Measurements from ENCODE around the gene MAFF.

DNA sequence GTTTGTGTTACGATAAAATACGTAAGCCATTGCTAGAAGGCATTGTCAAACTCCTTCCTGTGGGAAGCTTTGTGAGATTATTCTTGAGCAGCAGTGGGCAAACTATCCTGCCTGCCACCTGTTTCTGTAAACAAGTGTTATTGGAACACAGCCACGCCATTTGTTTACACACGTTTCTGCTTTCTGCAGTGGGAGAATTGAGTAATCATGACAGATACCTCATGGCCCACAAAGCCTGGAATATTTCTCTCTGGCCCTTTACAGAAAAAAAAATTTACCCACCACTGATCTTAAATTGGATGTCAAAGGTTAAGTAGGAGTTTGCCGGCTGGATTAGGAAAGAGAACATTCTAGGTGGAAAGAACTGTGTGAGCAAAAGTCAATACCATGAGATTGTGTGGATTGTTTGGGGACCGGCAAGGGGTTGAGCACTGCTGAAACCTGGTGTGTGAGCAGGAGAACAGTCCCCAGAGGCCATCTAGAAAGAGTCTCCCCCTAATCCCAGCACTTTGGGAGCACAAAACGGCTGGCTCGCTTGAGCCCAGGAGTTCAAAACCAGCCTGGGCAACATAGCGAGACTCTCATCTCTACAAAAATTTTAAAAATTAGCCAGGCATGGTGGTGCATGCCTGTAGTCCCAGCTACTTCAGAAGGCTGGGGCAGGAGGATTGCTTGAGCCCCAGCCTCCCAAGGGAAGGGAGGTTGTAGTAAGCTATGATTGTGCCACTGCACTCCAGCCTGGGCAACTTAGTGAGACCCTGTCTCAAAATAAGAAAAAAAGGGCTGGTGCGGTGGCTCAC is 14.2 kb upstream of the MAFF start:
- TF ChIP-seq NRF1 (IDR thresholded peaks at IDR 0.05; ENCODE audit: low read depth, low read length) (no peak), FOXM1 (IDR thresholded peaks at IDR 0.05; ENCODE audit: low read depth) (no peak), YY1 (IDR thresholded peaks at IDR 0.05; ENCODE audit: low read depth) (no peak), POLR2AphosphoS5 (IDR thresholded peaks at IDR 0.05; ENCODE audit: low read depth, low read length) (no peak), JUND (IDR thresholded peaks at IDR 0.05) (no peak), EZH2phosphoT487 (IDR thresholded peaks at IDR 0.05; ENCODE audit: borderline replicate concordance, low read depth) (no peak), TAF1 (IDR thresholded peaks at IDR 0.05; ENCODE audit: borderline replicate concordance, low read depth, low read length) (no peak)
- TF ChIP-seq, protein P1, sequence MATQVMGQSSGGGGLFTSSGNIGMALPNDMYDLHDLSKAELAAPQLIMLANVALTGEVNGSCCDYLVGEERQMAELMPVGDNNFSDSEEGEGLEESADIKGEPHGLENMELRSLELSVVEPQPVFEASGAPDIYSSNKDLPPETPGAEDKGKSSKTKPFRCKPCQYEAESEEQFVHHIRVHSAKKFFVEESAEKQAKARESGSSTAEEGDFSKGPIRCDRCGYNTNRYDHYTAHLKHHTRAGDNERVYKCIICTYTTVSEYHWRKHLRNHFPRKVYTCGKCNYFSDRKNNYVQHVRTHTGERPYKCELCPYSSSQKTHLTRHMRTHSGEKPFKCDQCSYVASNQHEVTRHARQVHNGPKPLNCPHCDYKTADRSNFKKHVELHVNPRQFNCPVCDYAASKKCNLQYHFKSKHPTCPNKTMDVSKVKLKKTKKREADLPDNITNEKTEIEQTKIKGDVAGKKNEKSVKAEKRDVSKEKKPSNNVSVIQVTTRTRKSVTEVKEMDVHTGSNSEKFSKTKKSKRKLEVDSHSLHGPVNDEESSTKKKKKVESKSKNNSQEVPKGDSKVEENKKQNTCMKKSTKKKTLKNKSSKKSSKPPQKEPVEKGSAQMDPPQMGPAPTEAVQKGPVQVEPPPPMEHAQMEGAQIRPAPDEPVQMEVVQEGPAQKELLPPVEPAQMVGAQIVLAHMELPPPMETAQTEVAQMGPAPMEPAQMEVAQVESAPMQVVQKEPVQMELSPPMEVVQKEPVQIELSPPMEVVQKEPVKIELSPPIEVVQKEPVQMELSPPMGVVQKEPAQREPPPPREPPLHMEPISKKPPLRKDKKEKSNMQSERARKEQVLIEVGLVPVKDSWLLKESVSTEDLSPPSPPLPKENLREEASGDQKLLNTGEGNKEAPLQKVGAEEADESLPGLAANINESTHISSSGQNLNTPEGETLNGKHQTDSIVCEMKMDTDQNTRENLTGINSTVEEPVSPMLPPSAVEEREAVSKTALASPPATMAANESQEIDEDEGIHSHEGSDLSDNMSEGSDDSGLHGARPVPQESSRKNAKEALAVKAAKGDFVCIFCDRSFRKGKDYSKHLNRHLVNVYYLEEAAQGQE (IDR thresholded peaks at IDR 0.05; ENCODE audit: low read depth, low read length) = no peak
- TF ChIP-seq, protein P2, sequence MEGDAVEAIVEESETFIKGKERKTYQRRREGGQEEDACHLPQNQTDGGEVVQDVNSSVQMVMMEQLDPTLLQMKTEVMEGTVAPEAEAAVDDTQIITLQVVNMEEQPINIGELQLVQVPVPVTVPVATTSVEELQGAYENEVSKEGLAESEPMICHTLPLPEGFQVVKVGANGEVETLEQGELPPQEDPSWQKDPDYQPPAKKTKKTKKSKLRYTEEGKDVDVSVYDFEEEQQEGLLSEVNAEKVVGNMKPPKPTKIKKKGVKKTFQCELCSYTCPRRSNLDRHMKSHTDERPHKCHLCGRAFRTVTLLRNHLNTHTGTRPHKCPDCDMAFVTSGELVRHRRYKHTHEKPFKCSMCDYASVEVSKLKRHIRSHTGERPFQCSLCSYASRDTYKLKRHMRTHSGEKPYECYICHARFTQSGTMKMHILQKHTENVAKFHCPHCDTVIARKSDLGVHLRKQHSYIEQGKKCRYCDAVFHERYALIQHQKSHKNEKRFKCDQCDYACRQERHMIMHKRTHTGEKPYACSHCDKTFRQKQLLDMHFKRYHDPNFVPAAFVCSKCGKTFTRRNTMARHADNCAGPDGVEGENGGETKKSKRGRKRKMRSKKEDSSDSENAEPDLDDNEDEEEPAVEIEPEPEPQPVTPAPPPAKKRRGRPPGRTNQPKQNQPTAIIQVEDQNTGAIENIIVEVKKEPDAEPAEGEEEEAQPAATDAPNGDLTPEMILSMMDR (IDR thresholded peaks at IDR 0.05) = no peak
- TF ChIP-seq, protein P3, sequence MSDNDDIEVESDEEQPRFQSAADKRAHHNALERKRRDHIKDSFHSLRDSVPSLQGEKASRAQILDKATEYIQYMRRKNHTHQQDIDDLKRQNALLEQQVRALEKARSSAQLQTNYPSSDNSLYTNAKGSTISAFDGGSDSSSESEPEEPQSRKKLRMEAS (IDR thresholded peaks at IDR 0.05; ENCODE audit: low read depth) = no peak
